ENCODE measurements around the gene NOD2.

NOD2 gene

DNA sequence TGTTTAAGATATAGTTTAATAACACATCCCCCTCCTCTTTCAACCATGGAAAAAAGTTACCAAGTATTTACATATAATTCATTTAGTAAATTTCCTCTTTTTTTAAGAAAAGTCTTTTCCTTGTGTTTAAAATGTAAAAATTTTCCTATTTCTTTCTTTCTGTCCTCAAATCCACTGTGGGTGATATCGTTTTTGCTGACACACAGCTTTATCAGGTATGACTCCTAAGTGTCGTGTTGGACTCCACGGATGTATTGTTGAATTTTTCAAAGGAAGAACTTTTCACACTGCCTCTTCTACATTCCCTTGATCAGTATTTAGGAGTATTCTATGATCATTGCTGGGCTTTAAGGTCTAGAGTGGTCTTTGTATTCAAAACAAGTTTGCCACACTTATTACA is 81.6 kb downstream of the NOD2 start:
- no peak for TF ChIP-seq GATA3 (IDR thresholded peaks at IDR 0.05; ENCODE audit: low read depth, low read length)
- TF ChIP-seq GATA2 (IDR thresholded peaks at IDR 0.05; ENCODE audit: low read depth, low read length), result no peak

DNA sequence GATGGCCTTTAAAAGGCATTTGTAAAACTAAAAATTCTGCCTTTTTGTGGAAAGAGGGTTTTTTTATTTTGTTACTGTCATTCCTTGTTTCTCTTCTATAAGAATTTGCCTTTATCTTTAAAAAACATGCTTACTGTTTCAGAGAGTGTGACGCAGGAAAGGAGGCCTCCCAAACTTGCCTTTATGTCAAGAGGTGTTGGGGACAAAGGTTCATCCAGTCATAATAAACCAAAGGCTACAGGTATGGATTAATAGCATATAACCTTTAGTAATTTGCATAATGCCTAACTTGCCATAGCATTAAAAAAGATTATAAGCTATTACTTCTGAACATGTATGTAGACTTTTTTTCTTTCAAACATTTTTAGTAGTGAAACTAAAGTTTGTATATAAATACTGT is 82.6 kb downstream of the NOD2 start:
- TF ChIP-seq GATA2 (IDR thresholded peaks at IDR 0.05; ENCODE audit: low read depth, low read length), result no peak
- TF ChIP-seq GATA3 (IDR thresholded peaks at IDR 0.05; ENCODE audit: low read depth, low read length), result no peak

DNA sequence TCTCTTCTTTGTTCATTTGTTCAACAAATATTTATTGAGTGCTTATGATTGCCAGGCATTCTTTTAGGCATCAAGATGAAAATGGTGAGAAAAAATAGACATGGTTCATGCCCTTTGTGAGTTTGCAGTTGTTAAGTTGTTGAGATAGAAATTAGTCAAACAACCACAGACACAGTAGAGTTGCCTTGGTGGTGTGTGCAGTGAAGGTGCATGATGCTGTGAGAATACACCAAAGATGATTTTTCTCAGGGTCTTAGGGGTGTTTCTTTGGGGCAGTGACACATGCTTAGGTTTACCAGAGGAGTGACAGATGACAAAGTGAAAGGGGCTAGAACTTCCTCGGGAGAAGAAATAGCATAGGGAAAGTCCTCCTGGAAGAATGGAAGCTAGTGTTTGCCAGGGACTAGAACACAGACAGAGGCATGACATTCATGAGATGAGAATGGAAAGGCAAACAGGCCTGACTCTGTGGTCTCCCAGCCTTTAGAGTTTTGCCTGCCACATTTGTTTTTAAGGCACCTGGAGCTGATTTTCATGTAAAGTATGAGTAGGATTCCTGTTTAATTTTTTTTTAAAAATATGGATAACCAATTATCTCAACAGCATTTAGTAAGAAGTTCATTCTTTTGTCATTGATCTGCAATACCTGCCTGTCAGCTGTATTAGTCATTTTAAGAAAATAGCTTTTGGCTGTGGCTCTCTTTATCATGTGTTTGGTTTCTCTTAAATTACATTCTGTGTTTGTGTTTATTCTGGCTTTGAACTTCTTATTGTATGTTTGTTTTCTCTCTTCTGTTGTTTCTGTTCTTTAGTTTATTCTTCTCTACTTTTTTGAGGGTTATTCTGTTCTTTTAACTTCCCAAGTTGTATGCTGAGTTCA is 85.1 kb downstream of the NOD2 start:
- TF ChIP-seq GATA3 (IDR thresholded peaks at IDR 0.05; ENCODE audit: low read depth, low read length) (no peak), GATA2 (IDR thresholded peaks at IDR 0.05; ENCODE audit: low read depth, low read length) (no peak)

DNA sequence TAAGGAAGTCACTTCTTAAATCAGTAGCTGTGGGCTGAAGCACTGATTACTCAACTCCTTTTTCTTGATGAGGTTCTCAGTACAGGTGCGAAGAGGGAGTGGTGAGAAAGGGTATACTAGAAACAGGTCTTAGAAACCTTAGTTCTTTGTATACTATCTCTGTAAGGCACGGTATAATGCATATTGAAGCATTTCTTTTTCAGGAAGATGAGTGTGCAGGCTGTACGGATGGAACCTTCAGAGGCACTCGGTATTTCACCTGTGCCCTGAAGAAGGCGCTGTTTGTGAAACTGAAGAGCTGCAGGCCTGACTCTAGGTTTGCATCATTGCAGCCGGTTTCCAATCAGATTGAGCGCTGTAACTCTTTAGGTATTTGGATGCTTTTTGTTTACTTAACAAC is 87.6 kb downstream of the NOD2 start:
- no peak for TF ChIP-seq GATA3 (IDR thresholded peaks at IDR 0.05; ENCODE audit: low read depth, low read length)
- TF ChIP-seq GATA2 (IDR thresholded peaks at IDR 0.05; ENCODE audit: low read depth, low read length), result no peak

DNA sequence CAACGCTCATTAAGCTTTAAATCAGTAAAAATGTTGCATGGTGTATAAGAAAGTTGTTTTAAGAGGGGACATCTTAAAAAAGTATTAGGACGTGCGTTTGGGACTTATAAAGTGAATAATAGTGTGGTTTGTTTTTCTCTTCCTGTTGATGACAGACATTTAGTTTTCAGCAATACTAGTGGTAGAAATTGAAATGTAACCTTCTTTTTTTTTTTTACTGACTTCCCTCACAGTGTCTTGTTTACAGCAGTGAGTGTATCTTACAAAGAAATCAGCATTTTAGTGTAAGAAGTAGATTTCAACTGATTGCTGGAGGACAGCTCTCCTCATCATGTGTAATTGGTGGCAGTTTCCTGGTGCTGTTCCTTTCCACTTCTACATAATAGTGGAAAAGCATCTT is 88.1 kb downstream of the NOD2 start:
- TF ChIP-seq GATA2 (IDR thresholded peaks at IDR 0.05; ENCODE audit: low read depth, low read length) (no peak), GATA3 (IDR thresholded peaks at IDR 0.05; ENCODE audit: low read depth, low read length) (no peak)

Measured in SH-SY5Y (cell line).